Stomach (tissue), 4 donors: ENCODE data around the gene SCN4A.

Experiments
- CTCF ChIP-seq, 7 experiments: fragments of 450-650 bp in 4 of 7; fragments of 200-600 bp in 3 of 7; sonication (generic) in 3 of 7; IDR thresholded peaks; one replicate each; pipeline ENCODE4 v1.5.1; 2016 to 2019; ENCODE audit warnings: antibody characterized with exemption in 7 of 7, control low read depth in 2 of 7, mild to moderate bottlenecking in 1 of 7
- EP300 ChIP-seq: sonication (generic); formaldehyde crosslinking; IDR thresholded peaks from one replicate; pipeline ENCODE4 v1.6.1; 2017; ENCODE audit warnings: antibody characterized with exemption
- POLR2A ChIP-seq, 4 donors: fragments of 450-650 bp; IDR thresholded peaks; one replicate each; pipeline ENCODE4 v1.6.1; 2016; ENCODE audit warnings: antibody characterized with exemption in 4 of 4, control low read depth in 2 of 4, mild to moderate bottlenecking in 1 of 4, moderate library complexity in 1 of 4

GRCh38 chr17:63933598-63933997 is 39.1 kb downstream of the SCN4A start:
- TF ChIP-seq EP300 (no peak), CTCF (IDR thresholded peaks at IDR 0.05) (no peak), POLR2A (IDR thresholded peaks at IDR 0.05) (no peak)
